GM19468 (cell line): ENCODE results near the gene CES2.
A peak's percentile ranks its signal among the peaks of the same experiment; 100 is the strongest.
"Not testable (repeated sequence)": the region's sequence is repeated elsewhere in the genome, so short reads cannot be mapped to it uniquely, and the experiment has no call there.

Experiments used
- ATAC-seq: cut with Tn5 transposase; IDR thresholded peaks from one replicate; pipeline ENCODE4 v1.9.1; 2021; ENCODE audit warnings: mild to moderate bottlenecking, moderate library complexity, moderate number of reproducible peaks; ENCODE audit not compliant: unreplicated experiment; ENCODE audit errors: extremely low read depth

Gene CES2

GRCh38 chr16:66933776-66934137 lies 1.6 kb upstream of the CES2 start:
- no peak for ATAC-seq

- ATAC-seq: no peak
Measured at GRCh38 chr16:66934138-66934838, 1.0 kb upstream of the CES2 start, which contains the start of gene CIAO2B. Gene CIAO2B, minus strand, starts transcription at chr16:66934402. Its CDS starts 38 bp downstream, at chr16:66934364.

GRCh38 chr16:66934839-66935313 lies 440 bp upstream of the CES2 start:
- ATAC-seq: not testable (repeated sequence)

- ATAC-seq: no peak
Measured at GRCh38 chr16:66936462-66936861, 1.1 kb downstream of the CES2 start.

GRCh38 chr16:66936889-66937554 lies 1.7 kb downstream of the CES2 start:
- ATAC-seq: no peak

- ATAC-seq: no peak
Measured at GRCh38 chr16:66937725-66938337, 2.5 kb downstream of the CES2 start.

GRCh38 chr16:66939366-66939765 lies 4.0 kb downstream of the CES2 start:
- no peak for ATAC-seq

- no peak for ATAC-seq
Measured at GRCh38 chr16:66940236-66940635, 4.9 kb downstream of the CES2 start.

GRCh38 chr16:66942981-66943380 lies 7.7 kb downstream of the CES2 start:
- ATAC-seq: no peak

- no peak for ATAC-seq
Measured at GRCh38 chr16:66943426-66944053, 8.2 kb downstream of the CES2 start.

- no peak for ATAC-seq
Measured at GRCh38 chr16:66944054-66944441, 8.7 kb downstream of the CES2 start.

GRCh38 chr16:66944971-66945370 lies 9.7 kb downstream of the CES2 start:
- not testable (repeated sequence) for ATAC-seq

- ATAC-seq: no peak
Measured at GRCh38 chr16:66945939-66946338, 10.6 kb downstream of the CES2 start.

GRCh38 chr16:66946541-66946940 lies 11.2 kb downstream of the CES2 start:
- no peak for ATAC-seq

- ATAC-seq: no peak
Measured at GRCh38 chr16:66946974-66947301, 11.6 kb downstream of the CES2 start.

- ATAC-seq: peak; percentile 37
Measured at GRCh38 chr16:66947302-66948065, 12.2 kb downstream of the CES2 start.

GRCh38 chr16:66948134-66948836 lies 13.0 kb downstream of the CES2 start:
- ATAC-seq: no peak

GRCh38 chr16:66948837-66949225 lies 13.5 kb downstream of the CES2 start:
- no peak for ATAC-seq

GRCh38 chr16:66949472-66949871 lies 14.2 kb downstream of the CES2 start:
- no peak for ATAC-seq

- ATAC-seq: no peak
Measured at GRCh38 chr16:66950437-66950836, 15.1 kb downstream of the CES2 start.
